GM21423 (cell line): ENCODE measurements around the gene ENPP3.

Experiments used
- ATAC-seq: cut with Tn5 transposase; IDR thresholded peaks from one replicate; pipeline ENCODE4 v1.9.1; 2021; ENCODE audit warnings: mild to moderate bottlenecking, moderate library complexity; ENCODE audit not compliant: unreplicated experiment

ENPP3 gene

GRCh38 chr6:131791476-131791875, 154.4 kb downstream of the ENPP3 start:
- ATAC-seq: no peak

GRCh38 chr6:131792091-131792496, 155.0 kb downstream of the ENPP3 start:
- ATAC-seq: no peak

- no peak for ATAC-seq
Observed at GRCh38 chr6:131795366-131795765, 158.3 kb downstream of the ENPP3 start.
